ENCODE measurements around the gene CAMK2N2. TPM values are rescaled to one million over a fixed set of nuclear protein-coding genes. Genes with fewer than 3 reads are reported as not detected.

The CAMK2N2 gene
- total RNA-seq, 1 donor from 2014 or later: not detected

DNA sequence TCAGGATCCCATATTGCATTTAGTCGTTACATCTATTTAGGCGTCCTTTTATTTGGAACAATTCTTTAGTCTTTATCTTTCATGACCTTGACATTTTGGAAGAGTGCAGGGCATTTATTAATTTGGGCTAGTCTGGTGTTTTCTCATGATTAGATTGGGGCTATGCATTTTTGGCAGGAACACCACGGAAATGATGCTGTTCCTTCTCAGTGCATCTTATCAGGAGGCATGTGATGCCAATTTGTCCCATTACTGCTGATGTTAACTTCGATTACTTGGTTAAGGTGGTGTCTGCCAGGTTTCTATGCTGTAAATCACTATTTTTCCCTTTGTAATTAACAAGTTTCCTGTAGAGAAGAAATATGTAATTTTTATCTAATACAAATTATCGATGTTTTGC lies 50.1 kb downstream of the CAMK2N2 start:
- Histone ChIP-seq H3K4me1 (no peaks in the 10 kb centered on the region), H4K20me1 (ENCODE audit: low read depth) (no peaks in the 10 kb centered on the region)
- no peaks in the 10 kb centered on the region for H3K36me3 Mint-ChIP-seq

More for the DNA sequence above, 50.1 kb downstream of the CAMK2N2 start:
- Mint-ChIP-seq H3K4me1 (no peaks in the 10 kb centered on the region), H3K27ac (no peak overlapping the region), H3K27me3 (ENCODE audit: insufficient read depth, low read depth) (peaks cover 7% of the 10 kb centered on the region), H3K4me3 (no peak overlapping the region), H3K9me3 (peaks cover 4% of the 10 kb centered on the region)
- Histone ChIP-seq H3K36me3 (no peaks in the 10 kb centered on the region), H2AFZ (replicated peaks) (no peak overlapping the region), H3K79me2 (ENCODE audit: low read depth) (no peaks in the 10 kb centered on the region), H3K9ac (no peak overlapping the region), H3K27ac (no peak overlapping the region), H3K4me3 (no peak overlapping the region), H3K4me2 (no peak overlapping the region), H3K9me3 (ENCODE audit: low read depth) (no peaks in the 10 kb centered on the region), H3F3A (ENCODE audit: low read depth) (no peaks in the 10 kb centered on the region), H3K27me3 (no peaks in the 10 kb centered on the region)
- no peak for DNase-seq (ENCODE audit: low spot score)
- TF ChIP-seq EZH2 (IDR thresholded peaks at IDR 0.05) (no peak), EZH2phosphoT487 (IDR thresholded peaks at IDR 0.05) (no peak)
- TF ChIP-seq, protein P1, sequence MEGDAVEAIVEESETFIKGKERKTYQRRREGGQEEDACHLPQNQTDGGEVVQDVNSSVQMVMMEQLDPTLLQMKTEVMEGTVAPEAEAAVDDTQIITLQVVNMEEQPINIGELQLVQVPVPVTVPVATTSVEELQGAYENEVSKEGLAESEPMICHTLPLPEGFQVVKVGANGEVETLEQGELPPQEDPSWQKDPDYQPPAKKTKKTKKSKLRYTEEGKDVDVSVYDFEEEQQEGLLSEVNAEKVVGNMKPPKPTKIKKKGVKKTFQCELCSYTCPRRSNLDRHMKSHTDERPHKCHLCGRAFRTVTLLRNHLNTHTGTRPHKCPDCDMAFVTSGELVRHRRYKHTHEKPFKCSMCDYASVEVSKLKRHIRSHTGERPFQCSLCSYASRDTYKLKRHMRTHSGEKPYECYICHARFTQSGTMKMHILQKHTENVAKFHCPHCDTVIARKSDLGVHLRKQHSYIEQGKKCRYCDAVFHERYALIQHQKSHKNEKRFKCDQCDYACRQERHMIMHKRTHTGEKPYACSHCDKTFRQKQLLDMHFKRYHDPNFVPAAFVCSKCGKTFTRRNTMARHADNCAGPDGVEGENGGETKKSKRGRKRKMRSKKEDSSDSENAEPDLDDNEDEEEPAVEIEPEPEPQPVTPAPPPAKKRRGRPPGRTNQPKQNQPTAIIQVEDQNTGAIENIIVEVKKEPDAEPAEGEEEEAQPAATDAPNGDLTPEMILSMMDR (IDR thresholded peaks at IDR 0.05): no peak

MicroRNA genes within 50 kb of the gene (microRNA counts, 767-probe panel; counts per million panel counts)
- microRNA hsa-miR-1224-3p: 460 counts per million, percentile 90 among the panel's probes with 10 or more counts
- microRNA hsa-miR-1224-5p: 460 counts per million, percentile 90 among the panel's probes with 10 or more counts

Small RNA genes within 50 kb of the gene (microRNA-seq; reads per million reads assigned to microRNA genes)
- gene MIR1224: not detected

Small RNA genes within 50 kb of the gene (small RNA-seq; reads per million reads assigned to genes)
- not detected for gene MIR1224

Other genes starting within 250 kb of the CAMK2N2 start
- 34.0 and 38.7 TPM in 2 replicates for gene ABCC5, start 243.7 kb downstream of the CAMK2N2 start, total RNA-seq (ENCODE audit: low replicate concordance)
- gene HTR3D, start 229.8 kb downstream of the CAMK2N2 start, total RNA-seq (ENCODE audit: low replicate concordance): not detected in 2 replicates
- gene HTR3C, start 208.5 kb downstream of the CAMK2N2 start, total RNA-seq (ENCODE audit: low replicate concordance): not detected in 2 replicates
- gene HTR3E, start 164.5 kb downstream of the CAMK2N2 start, total RNA-seq (ENCODE audit: low replicate concordance): not detected in 2 replicates
- gene EIF2B5, start 126.2 kb downstream of the CAMK2N2 start, total RNA-seq (ENCODE audit: low replicate concordance): 36.4 and 69.1 TPM in 2 replicates
- 29.8 and 59.2 TPM in 2 replicates for gene DVL3, start 106.2 kb downstream of the CAMK2N2 start, total RNA-seq (ENCODE audit: low replicate concordance)
- 309 and 335 TPM in 2 replicates for gene AP2M1, start 86.7 kb downstream of the CAMK2N2 start, total RNA-seq (ENCODE audit: low replicate concordance)
- 22.0 and 30.4 TPM in 2 replicates for gene ABCF3, start 75.4 kb downstream of the CAMK2N2 start, total RNA-seq (ENCODE audit: low replicate concordance)
- gene VWA5B2, start 32.0 kb downstream of the CAMK2N2 start, total RNA-seq (ENCODE audit: low replicate concordance): not detected in 2 replicates
- gene ALG3, start 12.6 kb downstream of the CAMK2N2 start, total RNA-seq (ENCODE audit: low replicate concordance): 23.7 and 39.1 TPM in 2 replicates
- gene EEF1AKMT4, start 11.9 kb downstream of the CAMK2N2 start, total RNA-seq (ENCODE audit: low replicate concordance): 3.7 and 6.0 TPM in 2 replicates
- 0.15 TPM in 1 of 2 replicates, not detected in the other for gene ECE2, start 14.5 kb upstream of the CAMK2N2 start, total RNA-seq (ENCODE audit: low replicate concordance)
- 234 and 476 TPM in 2 replicates for gene PSMD2, start 37.7 kb upstream of the CAMK2N2 start, total RNA-seq (ENCODE audit: low replicate concordance)
- 137 and 207 TPM in 2 replicates for gene EIF4G1, start 53.1 kb upstream of the CAMK2N2 start, total RNA-seq (ENCODE audit: low replicate concordance)
- 17.2 and 37.7 TPM in 2 replicates for gene FAM131A, start 76.0 kb upstream of the CAMK2N2 start, total RNA-seq (ENCODE audit: low replicate concordance)
- 16.5 and 38.2 TPM in 2 replicates for gene CLCN2, start 100.1 kb upstream of the CAMK2N2 start, total RNA-seq (ENCODE audit: low replicate concordance)
- gene POLR2H, start 100.2 kb upstream of the CAMK2N2 start, total RNA-seq (ENCODE audit: low replicate concordance): 128 and 173 TPM in 2 replicates
- gene THPO, start 116.7 kb upstream of the CAMK2N2 start, total RNA-seq (ENCODE audit: low replicate concordance): 0.31 and 2.3 TPM in 2 replicates
- 2.3 and 6.8 TPM in 2 replicates for gene CHRD, start 118.5 kb upstream of the CAMK2N2 start, total RNA-seq (ENCODE audit: low replicate concordance)

Data from neural progenitor cell (in vitro differentiated cells).